Liver (tissue), 9 donors: Measurements from ENCODE around the gene PLXNB2. TPM values are rescaled to one million over a fixed set of nuclear protein-coding genes. Genes with fewer than 3 reads are reported as not detected.

Experiments
- DNase-seq: peaks from one replicate; pipeline ENCODE4 v3.0.0-alpha.2; 2017; ENCODE audit warnings: low spot score
- H3K27ac ChIP-seq, 2 donors: one replicate each; pipeline ENCODE4 v1.7.0; 2013; ENCODE audit warnings: inconsistent platforms in 2 of 2, low read length in 2 of 2, control low read depth in 1 of 2, low read depth in 1 of 2, mild to moderate bottlenecking in 1 of 2
- H3K27me3 ChIP-seq, 4 donors: one replicate each; pipeline versions ENCODE4 v1.6.1 to v1.7.0; 2013; ENCODE audit warnings: low read length in 3 of 4, inconsistent platforms in 1 of 4, mild to moderate bottlenecking in 1 of 4, moderate library complexity in 1 of 4; ENCODE audit not compliant: control insufficient read depth in 4 of 4, insufficient read depth in 4 of 4
- H3K36me3 ChIP-seq, 4 donors: one replicate each; pipeline versions ENCODE4 v1.6.1 to v1.7.0; 2013; ENCODE audit warnings: low read length in 3 of 4, mild to moderate bottlenecking in 3 of 4, low read depth in 1 of 4, moderate library complexity in 1 of 4; ENCODE audit not compliant: control insufficient read depth in 4 of 4, insufficient read depth in 3 of 4
- H3K4me1 ChIP-seq, 4 donors: one replicate each; pipeline versions ENCODE4 v1.6.1 to v1.7.0; 2013; ENCODE audit warnings: low read length in 3 of 4, mild to moderate bottlenecking in 3 of 4, moderate library complexity in 1 of 4; ENCODE audit not compliant: control insufficient read depth in 4 of 4, insufficient read depth in 4 of 4
- H3K4me3 ChIP-seq, 3 donors: one replicate each; pipeline versions ENCODE4 v1.6.1 to v1.7.0; 2013; ENCODE audit warnings: low read length in 3 of 3, control low read depth in 1 of 3, low read depth in 1 of 3, mild to moderate bottlenecking in 1 of 3
- H3K9ac ChIP-seq, 2 donors: one replicate each; pipeline ENCODE4 v1.7.0; 2013; ENCODE audit warnings: low read length in 2 of 2, mild to moderate bottlenecking in 2 of 2, moderate library complexity in 2 of 2, control low read depth in 1 of 2, low read depth in 1 of 2
- H3K9me3 ChIP-seq, 4 donors: one replicate each; pipeline versions ENCODE4 v1.6.1 to v1.7.0; 2013; ENCODE audit warnings: low read length in 3 of 4; ENCODE audit not compliant: control insufficient read depth in 4 of 4
- ATF3 ChIP-seq: IDR thresholded peaks from 2 replicates; pipeline ENCODE4 v1.6.1; 2016; ENCODE audit warnings: antibody characterized with exemption
- EGR1 ChIP-seq, 2 donors: IDR thresholded peaks; 2 replicates each; pipeline ENCODE4 v1.6.1; 2016 to 2018; ENCODE audit warnings: antibody characterized with exemption in 2 of 2, low read depth in 2 of 2
- FOXA1 ChIP-seq: IDR thresholded peaks from 2 replicates; pipeline ENCODE4 v1.6.1; 2016; ENCODE audit warnings: antibody characterized with exemption
- FOXA2 ChIP-seq: IDR thresholded peaks from 2 replicates; pipeline ENCODE4 v1.6.1; 2016; ENCODE audit warnings: antibody characterized with exemption
- GABPA ChIP-seq, 2 donors: IDR thresholded peaks in 1 of 2; conservative IDR thresholded peaks in 1 of 2; 2 replicates each; pipeline ENCODE4 v1.6.1; 2016; ENCODE audit warnings: antibody characterized with exemption in 2 of 2, mild to moderate bottlenecking in 1 of 2, moderate library complexity in 1 of 2
- HNF4A ChIP-seq, 2 donors: conservative IDR thresholded peaks; 2 replicates each; pipeline ENCODE4 v1.6.1; 2016; ENCODE audit warnings: antibody characterized with exemption in 2 of 2, mild to moderate bottlenecking in 2 of 2
- HNF4G ChIP-seq: IDR thresholded peaks from 2 replicates; pipeline ENCODE4 v1.6.1; 2016; ENCODE audit warnings: antibody characterized with exemption
- JUND ChIP-seq, 2 donors: IDR thresholded peaks; 2 replicates each; pipeline ENCODE4 v1.6.1; 2016; ENCODE audit warnings: antibody characterized with exemption in 2 of 2
- MAX ChIP-seq: IDR thresholded peaks from 2 replicates; pipeline ENCODE4 v1.6.1; 2016; ENCODE audit warnings: antibody characterized with exemption
- NR2F2 ChIP-seq: IDR thresholded peaks from 2 replicates; pipeline ENCODE4 v1.6.1; 2016; ENCODE audit warnings: antibody characterized with exemption
- RAD21 ChIP-seq, 2 donors: IDR thresholded peaks; 2 replicates each; pipeline ENCODE4 v1.6.1; 2016; ENCODE audit warnings: antibody characterized with exemption in 2 of 2, mild to moderate bottlenecking in 2 of 2
- RXRA ChIP-seq, 2 donors: IDR thresholded peaks; 2 replicates each; pipeline ENCODE4 v1.6.1; 2017 to 2018; ENCODE audit warnings: antibody characterized with exemption in 2 of 2, mild to moderate bottlenecking in 1 of 2
- SP1 ChIP-seq: IDR thresholded peaks from 2 replicates; pipeline ENCODE4 v1.6.1; 2018; ENCODE audit warnings: antibody characterized with exemption, mild to moderate bottlenecking
- TAF1 ChIP-seq: conservative IDR thresholded peaks from 2 replicates; pipeline ENCODE4 v1.6.1; 2016; ENCODE audit warnings: antibody characterized with exemption, mild to moderate bottlenecking
- YY1 ChIP-seq: IDR thresholded peaks from 2 replicates; pipeline ENCODE4 v1.6.1; 2016; ENCODE audit warnings: antibody characterized with exemption, mild to moderate bottlenecking
- ZBTB33 ChIP-seq: IDR thresholded peaks from 2 replicates; pipeline ENCODE4 v1.6.1; 2016; ENCODE audit warnings: antibody characterized with exemption
- WGBS: extraction: QIAGEN DNeasy Blood & Tissue Kit; methylation state at CpG from one replicate; pipeline ENCODE4 v1.1.7; 2013; 5-methylcytosine and 5-hydroxymethylcytosine counted together
- polyA plus RNA-seq, 2 donors: library from polyadenylated mRNA; stranded (reverse) in 1 of 2; unstranded in 1 of 2; fragments of 200-250 nt in 1 of 2; fragments of >200 nt in 1 of 2; fragmentation: Nextera tagmentation in 1 of 2; extraction: Ambion mirVana in 1 of 2; gene quantifications; one replicate each; pipeline versions ENCODE4 v1.2.1 to v1.2.3, GENCODE V29; 2013 to 2015
- total RNA-seq, 2 donors: library from RNA; depleted of rRNA; stranded (reverse); fragments of >200 nt; gene quantifications; one replicate each; pipeline ENCODE4 v1.2.3, GENCODE V29; 2014
- TF ChIP-seq, protein P1 (sequence below): fragments of 150-350 bp; IDR thresholded peaks from 2 replicates; pipeline ENCODE4 v1.5.1; 2017; ENCODE audit warnings: improper control_type of control experiment, low read depth, low read length; ENCODE audit not compliant: missing input control
- donor health status: healthy.
- donor health status: healthy.
- donor health status: healthy.
- donor health status: healthy.
- donor health status: healthy.

Gene PLXNB2
- total and polyA plus RNA-seq, 4 donors: 28.8 to 95.7 (median 73.9) TPM

DNA sequence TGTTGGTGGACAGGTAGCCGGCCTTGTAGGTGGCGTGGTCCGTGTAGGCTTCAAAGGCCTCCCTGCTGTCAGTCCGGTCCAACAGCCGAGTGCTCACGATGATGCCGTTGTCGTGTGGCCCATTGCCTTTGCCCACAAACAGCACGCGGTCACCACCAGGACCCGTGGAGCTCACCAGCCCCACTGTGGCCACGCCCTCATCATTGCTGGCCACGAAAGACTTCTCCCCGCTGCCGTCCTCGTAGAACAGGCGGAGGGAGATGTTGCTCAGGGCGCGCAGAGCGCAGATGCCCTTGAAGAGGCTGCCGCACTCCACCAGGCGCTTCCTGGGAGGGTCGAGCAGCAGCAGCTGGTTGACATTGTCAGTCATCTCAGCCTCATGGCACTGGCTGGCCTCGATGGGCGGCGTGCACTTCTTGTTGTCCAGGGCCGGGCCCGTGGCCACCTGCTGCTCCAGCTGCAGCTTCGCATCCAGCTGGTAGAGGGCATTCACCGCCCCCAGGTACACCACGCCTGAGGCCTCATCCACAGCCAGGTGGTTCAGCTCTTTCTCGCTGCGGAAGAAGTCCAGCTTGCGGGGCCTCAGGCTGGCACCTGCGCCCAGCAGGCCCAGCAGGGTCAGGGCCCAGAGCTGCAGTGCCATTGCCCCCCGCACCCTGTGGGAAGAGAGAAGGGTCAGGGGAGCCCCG, 17.4 kb downstream of the PLXNB2 start:
- TF ChIP-seq, protein P1, sequence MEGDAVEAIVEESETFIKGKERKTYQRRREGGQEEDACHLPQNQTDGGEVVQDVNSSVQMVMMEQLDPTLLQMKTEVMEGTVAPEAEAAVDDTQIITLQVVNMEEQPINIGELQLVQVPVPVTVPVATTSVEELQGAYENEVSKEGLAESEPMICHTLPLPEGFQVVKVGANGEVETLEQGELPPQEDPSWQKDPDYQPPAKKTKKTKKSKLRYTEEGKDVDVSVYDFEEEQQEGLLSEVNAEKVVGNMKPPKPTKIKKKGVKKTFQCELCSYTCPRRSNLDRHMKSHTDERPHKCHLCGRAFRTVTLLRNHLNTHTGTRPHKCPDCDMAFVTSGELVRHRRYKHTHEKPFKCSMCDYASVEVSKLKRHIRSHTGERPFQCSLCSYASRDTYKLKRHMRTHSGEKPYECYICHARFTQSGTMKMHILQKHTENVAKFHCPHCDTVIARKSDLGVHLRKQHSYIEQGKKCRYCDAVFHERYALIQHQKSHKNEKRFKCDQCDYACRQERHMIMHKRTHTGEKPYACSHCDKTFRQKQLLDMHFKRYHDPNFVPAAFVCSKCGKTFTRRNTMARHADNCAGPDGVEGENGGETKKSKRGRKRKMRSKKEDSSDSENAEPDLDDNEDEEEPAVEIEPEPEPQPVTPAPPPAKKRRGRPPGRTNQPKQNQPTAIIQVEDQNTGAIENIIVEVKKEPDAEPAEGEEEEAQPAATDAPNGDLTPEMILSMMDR: no peak
- no peak for TF ChIP-seq RAD21 (IDR thresholded peaks at IDR 0.05)
- peaks cover 14 to 46% (median 20%) of the 10 kb centered on the region in 4 donors for H3K36me3 ChIP-seq
- no peak overlapping the region for H3K4me3 ChIP-seq
- H3K27me3 ChIP-seq: no peaks in the 10 kb centered on the region
- DNase-seq: no peak
- H3K27ac ChIP-seq: no peak overlapping the region
- H3K9ac ChIP-seq: no peak overlapping the region
- H3K9me3 ChIP-seq: no peaks in the 10 kb centered on the region
- WGBS: 93% methylated on average over 37 of the region's 37 CpGs
- H3K4me1 ChIP-seq: peaks cover 23 to 36% (median 27%) of the 10 kb centered on the region in 4 donors

DNA sequence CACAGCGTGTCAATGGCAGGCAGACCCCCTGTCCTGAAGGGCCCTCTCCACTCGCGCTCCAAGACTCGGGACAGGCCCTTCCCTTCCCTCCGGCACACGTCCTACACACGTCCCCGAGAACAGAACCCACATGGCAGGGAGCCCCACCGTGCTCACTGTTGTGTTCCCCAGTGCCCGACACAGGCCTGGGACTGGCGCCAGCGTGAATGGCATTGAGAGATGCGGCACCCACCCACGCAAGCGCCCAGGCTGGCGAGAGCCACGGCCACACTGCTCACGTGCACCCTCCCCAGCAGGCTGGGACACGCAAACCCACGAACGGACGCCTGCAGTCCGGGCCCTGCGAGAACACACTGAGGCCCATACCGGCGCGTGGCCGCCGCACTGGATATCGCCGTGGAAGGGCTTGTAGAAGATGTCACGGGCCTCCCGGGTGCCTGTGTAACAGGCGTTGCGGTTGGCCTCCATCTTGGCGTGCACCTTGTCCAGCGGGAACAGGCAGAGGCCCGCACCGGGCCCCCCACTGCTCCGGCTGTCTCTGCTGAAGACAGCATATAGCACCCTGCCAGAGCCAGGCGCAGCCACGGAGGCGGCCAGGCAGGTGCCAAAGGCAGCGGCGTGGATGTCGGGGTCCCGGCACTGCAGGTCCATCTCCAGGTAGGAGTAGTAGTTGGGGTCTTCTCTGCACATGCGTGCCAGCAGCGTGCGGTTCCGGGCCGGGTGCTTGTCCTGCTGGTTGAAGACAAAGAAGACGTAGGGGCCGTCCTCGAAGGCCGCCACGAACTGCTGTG, 18.1 kb downstream of the PLXNB2 start:
- TF ChIP-seq RAD21 (IDR thresholded peaks at IDR 0.05) (no peak), FOXA2 (no peak), TAF1 (no peak), SP1 (no peak), JUND (IDR thresholded peaks at IDR 0.05) (no peak), MAX (no peak), HNF4A (conservative IDR thresholded peaks at IDR 0.05) (no peak), ATF3 (no peak), YY1 (no peak), RXRA (IDR thresholded peaks at IDR 0.05) (no peak)
- 96% methylated on average over 57 of the region's 57 CpGs for WGBS
- no peak overlapping the region for H3K4me3 ChIP-seq
- no peak overlapping the region for H3K27ac ChIP-seq
- peaks cover 14 to 48% (median 22%) of the 10 kb centered on the region in 4 donors for H3K36me3 ChIP-seq
- H3K27me3 ChIP-seq: no peaks in the 10 kb centered on the region
- peaks cover 16 to 29% (median 21%) of the 10 kb centered on the region in 4 donors for H3K4me1 ChIP-seq
- H3K9me3 ChIP-seq: no peaks in the 10 kb centered on the region
- no peak overlapping the region for H3K9ac ChIP-seq
- no peak for DNase-seq

DNA sequence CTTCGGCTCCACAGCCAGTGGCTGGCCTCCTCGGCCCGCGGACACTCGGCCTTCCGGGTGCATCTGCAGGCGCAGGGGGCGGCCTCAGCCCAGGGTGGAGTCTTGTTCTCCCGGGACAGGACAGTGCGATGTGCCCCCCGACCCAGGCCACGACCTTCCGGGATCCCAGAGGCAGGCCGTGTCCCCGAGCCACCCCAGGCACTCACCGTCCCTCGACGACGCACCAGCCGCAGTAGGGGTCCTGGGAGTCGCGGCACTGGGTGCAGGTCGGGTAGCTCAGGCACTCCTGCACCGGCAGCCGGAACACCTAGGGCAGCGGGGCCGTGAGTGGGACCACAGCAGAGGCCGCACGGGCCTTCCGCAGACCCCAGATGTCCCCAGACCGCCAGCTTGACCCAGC, 19.7 kb downstream of the PLXNB2 start:
- H3K4me1 ChIP-seq: peaks cover 5 to 14% (median 6%) of the 10 kb centered on the region in 4 donors
- H3K27ac ChIP-seq: no peak overlapping the region
- no peak overlapping the region for H3K9ac ChIP-seq
- H3K4me3 ChIP-seq: no peak overlapping the region
- no peaks in the 10 kb centered on the region for H3K27me3 ChIP-seq
- H3K36me3 ChIP-seq: peaks cover 14 to 60% (median 27%) of the 10 kb centered on the region in 4 donors
- no peak for DNase-seq
- H3K9me3 ChIP-seq: no peaks in the 10 kb centered on the region
- 96% methylated on average over 31 of the region's 31 CpGs for WGBS
- TF ChIP-seq HNF4G: no peak
- no peak for TF ChIP-seq JUND (IDR thresholded peaks at IDR 0.05)
- TF ChIP-seq TAF1: no peak
- TF ChIP-seq HNF4A (conservative IDR thresholded peaks at IDR 0.05): no peak
- no peak for TF ChIP-seq FOXA2
- TF ChIP-seq RXRA (IDR thresholded peaks at IDR 0.05): no peak
- TF ChIP-seq EGR1 (IDR thresholded peaks at IDR 0.05; ENCODE audit: low read depth in 2 of 2): no peak
- no peak for TF ChIP-seq SP1
- TF ChIP-seq RAD21 (IDR thresholded peaks at IDR 0.05): no peak
- TF ChIP-seq YY1: no peak
- TF ChIP-seq MAX: no peak
- no peak for TF ChIP-seq NR2F2
- TF ChIP-seq FOXA1: no peak
- TF ChIP-seq ZBTB33: no peak
- TF ChIP-seq, protein P1: no peak
- no peak for TF ChIP-seq ATF3
- TF ChIP-seq GABPA (IDR thresholded peaks at IDR 0.05 in 1 of 2, conservative IDR thresholded peaks at IDR 0.05 in 1 of 2): no peak
